22Rv1 (cell line): ENCODE data around the gene TNRC18.

Experiments
- CTCF ChIP-seq: fragments of 450-650 bp; IDR thresholded peaks from 2 replicates; pipeline ENCODE4 v1.5.1; 2017; ENCODE audit warnings: mild to moderate bottlenecking
- ZFX ChIP-seq: fragments of 450-650 bp; IDR thresholded peaks from 2 replicates; pipeline ENCODE4 v1.6.1; 2017; ENCODE audit warnings: antibody characterized with exemption, borderline replicate concordance

GRCh38 chr7:5379546-5379945 is 44.1 kb downstream of the TNRC18 start:
- TF ChIP-seq CTCF (no peak), ZFX (no peak)
